Measurements from ENCODE around the gene UBE2I.

Gene UBE2I

GRCh38 chr16:1364510-1364909 lies 55.1 kb downstream of the UBE2I start:
- DNase-seq: no peak

- no peak for DNase-seq
Measured at GRCh38 chr16:1366060-1366711, 56.8 kb downstream of the UBE2I start.

GRCh38 chr16:1366712-1367299 lies 57.4 kb downstream of the UBE2I start:
- peak in 2 of 3 experiments; percentile 67 to 77 for DNase-seq

GRCh38 chr16:1367486-1368174 lies 58.2 kb downstream of the UBE2I start:
- peak; percentile 66 to 81 (median 79) for DNase-seq

GRCh38 chr16:1371054-1371978 lies 61.9 kb downstream of the UBE2I start:
- DNase-seq: no peak

- no peak for DNase-seq
Measured at GRCh38 chr16:1372292-1372950, 63.0 kb downstream of the UBE2I start.

- DNase-seq: no peak
Measured at GRCh38 chr16:1374418-1375297, 65.2 kb downstream of the UBE2I start.

GRCh38 chr16:1375298-1375640 lies 65.8 kb downstream of the UBE2I start:
- no peak for DNase-seq

GRCh38 chr16:1375741-1376410 lies 66.4 kb downstream of the UBE2I start:
- no peak for DNase-seq
